Activated CD8-positive, alpha-beta memory T cell treated with anti-CD3 and anti-CD28 coated beads for 24 hours (primary cell): ENCODE results near the gene SDK1.
A peak's percentile ranks its signal among the peaks of the same experiment; 100 is the strongest.

Experiments
- DNase-seq: peaks from one replicate; pipeline ENCODE4 v3.0.0-alpha.2; 2020

Gene SDK1

GRCh38 chr7:3285652-3286051 lies 15.4 kb upstream of the SDK1 start:
- DNase-seq = no peak

GRCh38 chr7:3289996-3290395 lies 11.1 kb upstream of the SDK1 start:
- no peak for DNase-seq

GRCh38 chr7:3292694-3293093 lies 8.4 kb upstream of the SDK1 start:
- no peak for DNase-seq

- DNase-seq = no peak
These were observed 6.5 kb upstream of the SDK1 start for GRCh38 chr7:3294432-3295100.

- DNase-seq = no peak
These were observed 3.8 kb upstream of the SDK1 start for GRCh38 chr7:3297105-3297819.

- DNase-seq = no peak
These were observed 816 bp upstream of the SDK1 start for GRCh38 chr7:3300221-3300650.

GRCh38 chr7:3301449-3301731 lies 338 bp downstream of the SDK1 start:
- no peak for DNase-seq

GRCh38 chr7:3301831-3302618 lies 973 bp downstream of the SDK1 start:
- peak; percentile 65 for DNase-seq

- no peak for DNase-seq
These were observed 1.7 kb downstream of the SDK1 start for GRCh38 chr7:3302681-3303320.

- DNase-seq = no peak
These were observed 3.1 kb downstream of the SDK1 start for GRCh38 chr7:3304131-3304530.

GRCh38 chr7:3307435-3307834 lies 6.4 kb downstream of the SDK1 start:
- no peak for DNase-seq

- DNase-seq = no peak
These were observed 8.1 kb downstream of the SDK1 start for GRCh38 chr7:3309140-3309539.

GRCh38 chr7:3309956-3310355 lies 8.9 kb downstream of the SDK1 start:
- no peak for DNase-seq

- DNase-seq = no peak
These were observed 9.8 kb downstream of the SDK1 start for GRCh38 chr7:3310884-3311283.

- DNase-seq = no peak
These were observed 11.5 kb downstream of the SDK1 start for GRCh38 chr7:3312583-3312982.

- no peak for DNase-seq
These were observed 17.8 kb downstream of the SDK1 start for GRCh38 chr7:3318874-3319273.

- DNase-seq = no peak
These were observed 20.2 kb downstream of the SDK1 start for GRCh38 chr7:3321206-3321605.

- no peak for DNase-seq
These were observed 20.7 kb downstream of the SDK1 start for GRCh38 chr7:3321745-3322144.

- no peak for DNase-seq
These were observed 25.2 kb downstream of the SDK1 start for GRCh38 chr7:3326246-3326645.

- no peak for DNase-seq
These were observed 26.0 kb downstream of the SDK1 start for GRCh38 chr7:3327099-3327498.

GRCh38 chr7:3327655-3328054 lies 26.6 kb downstream of the SDK1 start:
- DNase-seq = no peak

GRCh38 chr7:3332308-3332707 lies 31.3 kb downstream of the SDK1 start:
- no peak for DNase-seq

- no peak for DNase-seq
These were observed 32.8 kb downstream of the SDK1 start for GRCh38 chr7:3333861-3334260.
